GM15510 (cell line): ENCODE data around the gene RAB18.

Source experiments
- POLR2A ChIP-seq: IDR thresholded peaks from 3 replicates; pipeline ENCODE4 v1.6.1; 2011; ENCODE audit warnings: borderline replicate concordance; ENCODE audit not compliant: insufficient read length; ENCODE audit errors: extremely low read depth

Gene RAB18

DNA sequence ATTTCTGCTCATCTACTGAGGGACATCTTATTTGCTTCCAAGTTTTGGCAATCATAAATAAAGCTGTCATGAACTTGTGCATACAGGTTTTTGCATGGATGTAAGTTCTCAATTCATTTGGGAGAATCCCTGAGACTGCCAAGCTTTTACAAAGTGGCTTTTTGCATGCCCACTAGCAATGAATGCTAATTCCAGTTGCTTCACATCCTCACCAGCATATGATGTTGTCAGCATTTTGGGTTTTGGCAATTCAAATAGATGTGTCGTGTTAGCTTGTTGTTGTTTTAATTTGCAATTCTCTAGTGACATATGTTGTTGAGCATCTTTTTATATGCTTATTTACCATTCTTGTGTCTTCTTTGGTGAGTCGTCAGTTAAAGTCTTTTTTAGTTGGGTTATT lies 57.2 kb downstream of the RAB18 start:
- no peak for TF ChIP-seq POLR2A

DNA sequence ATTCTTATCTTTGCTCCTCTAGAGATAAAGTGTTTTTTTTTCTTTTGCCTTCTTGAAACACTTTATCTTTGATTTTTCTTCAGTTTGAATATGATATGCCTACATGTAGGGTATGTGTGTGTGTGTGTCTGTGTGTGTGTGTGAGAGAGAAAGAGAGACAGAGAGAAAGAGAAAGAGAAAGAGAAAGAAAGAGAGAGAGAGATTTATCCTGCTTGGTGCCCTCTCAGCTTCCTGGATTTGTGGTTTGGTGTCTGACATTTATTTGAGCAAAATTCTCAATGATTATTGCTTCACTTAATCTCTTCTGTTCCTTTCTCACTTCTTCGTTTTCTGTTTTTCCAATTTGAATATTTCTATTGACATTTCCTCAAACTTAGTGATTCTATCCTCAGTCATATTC lies 60.3 kb downstream of the RAB18 start:
- no peak for TF ChIP-seq POLR2A

DNA sequence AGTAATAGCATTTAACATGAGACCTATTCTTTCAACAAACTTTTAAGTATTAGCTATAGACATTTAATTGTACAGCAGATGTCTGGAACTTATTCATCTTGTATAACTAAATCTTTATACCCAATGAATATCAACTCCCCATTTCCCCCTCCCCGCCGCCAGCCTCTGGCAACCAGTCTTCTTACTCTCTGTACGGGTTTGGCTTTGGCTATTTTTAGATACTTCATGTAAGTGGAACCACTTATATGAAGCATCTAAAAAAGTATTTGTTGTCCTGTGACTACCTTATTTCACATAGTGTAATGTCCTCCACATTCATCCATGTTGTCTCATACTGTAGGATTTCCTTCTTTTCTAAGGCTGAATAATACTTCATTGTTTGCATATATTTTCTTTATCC lies 60.8 kb downstream of the RAB18 start:
- no peak for TF ChIP-seq POLR2A

DNA sequence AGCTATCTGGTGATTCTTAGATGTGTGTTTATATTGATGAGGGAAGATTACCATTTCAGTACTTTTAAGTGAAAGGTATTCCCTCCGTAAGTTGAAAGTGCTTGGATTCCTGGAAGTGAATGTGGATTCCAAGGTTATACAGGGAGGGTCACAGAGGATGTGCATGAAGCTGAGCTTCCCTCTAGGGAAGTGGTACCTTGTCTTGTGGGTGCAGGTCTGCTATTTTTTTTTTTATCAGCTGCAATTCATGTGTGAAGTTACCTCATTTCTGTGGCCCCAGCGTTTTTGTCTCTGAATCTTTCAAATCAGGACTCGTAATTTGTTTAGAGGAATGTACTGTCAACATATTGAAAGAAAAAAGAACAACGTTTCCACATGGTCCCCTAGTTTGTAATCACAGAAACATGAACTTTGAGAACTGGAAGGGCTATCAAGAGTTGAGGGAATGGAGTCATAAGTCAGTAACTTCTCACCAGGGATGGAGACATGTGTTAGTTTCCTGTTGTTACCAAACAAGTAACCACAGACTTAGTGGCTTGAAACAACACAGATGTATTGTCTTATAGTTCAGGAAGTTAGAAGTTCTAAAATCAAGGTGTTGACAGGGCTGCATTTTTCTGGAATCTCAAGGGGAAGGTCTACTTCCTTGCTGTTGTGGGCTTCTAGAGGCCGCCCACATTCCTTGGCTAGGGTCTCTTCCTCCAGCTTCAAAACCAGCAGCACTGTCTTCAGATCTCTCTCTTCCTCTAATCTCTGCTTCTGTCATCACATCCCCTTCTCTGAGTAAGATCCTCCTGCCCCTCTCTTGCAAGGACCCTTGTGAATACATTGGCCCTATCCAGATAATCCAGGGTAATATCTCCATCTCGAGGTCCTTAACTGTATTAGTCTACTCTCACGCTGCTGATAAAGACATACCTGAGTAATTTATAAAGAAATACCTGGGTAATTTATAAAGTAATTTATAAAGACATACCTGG lies 64.4 kb downstream of the RAB18 start:
- no peak for TF ChIP-seq POLR2A

DNA sequence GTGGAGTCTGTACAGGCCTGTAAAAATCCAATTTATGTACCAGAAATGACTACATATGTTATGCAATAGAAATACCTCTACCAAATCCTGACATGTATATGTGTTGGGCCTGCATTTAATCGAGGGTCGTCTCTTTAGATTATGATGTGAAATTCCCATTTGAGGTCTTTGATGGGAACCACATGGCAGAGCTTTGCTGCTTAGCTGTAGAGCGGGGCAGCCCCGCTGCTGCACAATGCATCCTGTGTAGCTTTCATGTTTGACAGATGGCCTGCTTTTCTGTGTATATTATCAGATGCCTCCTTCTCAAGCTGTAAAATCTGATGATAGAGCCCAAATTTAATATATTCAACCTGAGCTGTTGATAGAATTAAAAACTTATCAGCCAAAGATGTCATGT lies 65.8 kb downstream of the RAB18 start:
- no peak for TF ChIP-seq POLR2A

DNA sequence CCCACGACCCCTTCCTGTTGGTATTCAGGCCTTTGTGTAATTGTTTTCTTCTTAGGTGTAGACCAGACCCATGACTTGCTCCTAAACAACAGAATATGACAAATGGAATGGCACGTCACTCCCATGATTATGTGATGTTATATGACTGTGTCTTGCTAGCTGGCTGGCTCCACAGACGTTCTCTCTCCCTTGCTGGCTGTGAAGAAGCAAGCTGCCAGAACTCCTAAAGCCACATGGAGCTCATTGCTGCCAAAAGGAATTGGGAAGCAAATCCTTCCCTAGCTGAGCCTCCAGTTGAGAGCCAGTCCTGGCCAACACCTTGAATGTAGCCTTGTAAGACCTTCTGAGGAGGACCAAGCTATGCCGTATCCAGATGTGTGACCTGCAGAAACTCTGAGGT lies 74.2 kb downstream of the RAB18 start:
- TF ChIP-seq POLR2A = no peak

DNA sequence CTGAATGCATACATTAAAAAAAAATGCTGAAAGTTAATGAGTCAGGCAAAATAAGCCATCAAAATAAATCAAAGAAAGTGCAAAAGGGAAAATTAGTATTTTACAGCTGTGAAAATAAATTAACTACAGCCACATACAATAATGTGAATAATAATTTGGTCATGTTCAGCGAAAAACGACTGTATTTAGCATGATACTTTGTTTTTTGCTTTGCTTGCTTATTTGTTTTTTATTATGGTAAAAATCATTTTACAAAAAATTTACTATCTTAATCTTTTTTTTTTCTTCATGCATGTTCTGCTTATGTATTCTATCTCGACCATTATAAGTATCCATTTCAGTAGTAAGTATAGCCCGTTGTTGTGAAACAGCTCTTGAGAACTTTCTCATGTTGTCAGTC lies 77.1 kb downstream of the RAB18 start:
- no peak for TF ChIP-seq POLR2A

DNA sequence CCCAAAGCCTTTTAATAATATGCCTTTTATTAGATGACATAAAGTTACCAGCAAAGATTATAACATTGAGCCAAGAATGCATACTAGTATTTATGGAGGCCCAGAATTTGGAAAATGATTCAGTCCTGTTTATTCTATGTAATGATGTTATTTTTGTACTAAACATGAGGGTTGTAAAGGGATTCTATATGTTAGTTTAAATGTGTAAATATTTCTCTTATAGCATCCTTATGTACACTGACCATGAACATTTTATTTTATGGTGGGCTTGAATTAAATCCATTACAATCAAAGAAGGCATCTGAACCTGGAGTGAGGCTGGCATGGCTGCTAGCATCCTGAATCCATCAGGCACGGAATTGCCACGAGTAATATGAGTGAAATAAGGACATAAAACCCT lies 80.2 kb downstream of the RAB18 start:
- no peak for TF ChIP-seq POLR2A
